GM12891 (cell line): Measurements from ENCODE around the gene ZNF516.

ENCODE experiments used
- PAX5 ChIP-seq: IDR thresholded peaks from 2 replicates; pipeline ENCODE4 v1.6.1; 2011; ENCODE audit warnings: low read length, moderate library complexity, mild to moderate bottlenecking; ENCODE audit not compliant: insufficient read depth, severe bottlenecking
- POLR2A ChIP-seq: IDR thresholded peaks from 2 replicates; pipeline ENCODE4 v1.6.1; 2011; ENCODE audit warnings: low read depth, low read length, control low read depth
- POLR2AphosphoS5 ChIP-seq: IDR thresholded peaks from 2 replicates; pipeline ENCODE4 v1.6.1; 2011; ENCODE audit warnings: low read depth, low read length, control low read depth
- SPI1 ChIP-seq: IDR thresholded peaks from 2 replicates; pipeline ENCODE4 v1.6.1; 2011; ENCODE audit warnings: low read depth, low read length, control low read depth
- TAF1 ChIP-seq: IDR thresholded peaks from 2 replicates; pipeline ENCODE4 v1.6.1; 2011; ENCODE audit warnings: low read depth, low read length, control low read depth

- no peak for TF ChIP-seq POLR2A
- no peak for TF ChIP-seq TAF1
- no peak for TF ChIP-seq POLR2AphosphoS5
- TF ChIP-seq SPI1: no peak
- TF ChIP-seq PAX5: no peak
These were observed 65.5 kb downstream of the ZNF516 start for GRCh38 chr18:76429262-76430126.
